ENCODE data around the gene HBZ. TPM values are rescaled to one million over a fixed set of nuclear protein-coding genes. Genes with fewer than 3 reads are reported as not detected.

Gene HBZ
- total and polyA plus RNA-seq, 8 donors, result 0.52 to 8.7 (median 4.2) TPM; not detected in 2

DNA sequence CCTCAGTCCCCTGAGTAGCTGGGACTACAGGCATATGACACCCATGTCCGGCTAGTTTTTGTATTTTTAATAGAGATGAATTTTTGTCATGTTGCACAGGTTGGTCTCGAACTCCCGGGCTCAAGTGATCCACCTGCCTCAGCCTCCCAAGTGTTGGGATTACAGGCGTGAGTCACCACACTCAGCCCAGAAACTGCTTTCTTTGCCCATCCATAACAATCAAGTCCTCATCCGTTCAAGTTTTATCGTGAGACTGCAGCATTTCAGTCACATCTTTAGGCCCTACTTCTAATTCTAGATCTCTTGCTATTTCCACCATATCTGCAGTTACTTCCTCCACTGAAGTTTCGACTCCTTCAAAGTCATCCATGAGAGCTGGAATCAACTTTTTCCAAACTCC is 20.3 kb upstream of the HBZ start:
- intact Hi-C loops (cut with DNase I), result no loop called here
- no peak overlapping the region for H3K27ac ChIP-seq
- H3K9me3 ChIP-seq, result no peaks in the 10 kb centered on the region
- ATAC-seq (no peak), DNase-seq (no peak)
- peaks cover 0 to 3% of the 10 kb centered on the region in 2 donors for H3K36me3 ChIP-seq
- H3K4me3 ChIP-seq, result no peak overlapping the region
- peaks cover 0 to 4% of the 10 kb centered on the region in 2 donors for H3K4me1 ChIP-seq
- TF ChIP-seq, protein P1, sequence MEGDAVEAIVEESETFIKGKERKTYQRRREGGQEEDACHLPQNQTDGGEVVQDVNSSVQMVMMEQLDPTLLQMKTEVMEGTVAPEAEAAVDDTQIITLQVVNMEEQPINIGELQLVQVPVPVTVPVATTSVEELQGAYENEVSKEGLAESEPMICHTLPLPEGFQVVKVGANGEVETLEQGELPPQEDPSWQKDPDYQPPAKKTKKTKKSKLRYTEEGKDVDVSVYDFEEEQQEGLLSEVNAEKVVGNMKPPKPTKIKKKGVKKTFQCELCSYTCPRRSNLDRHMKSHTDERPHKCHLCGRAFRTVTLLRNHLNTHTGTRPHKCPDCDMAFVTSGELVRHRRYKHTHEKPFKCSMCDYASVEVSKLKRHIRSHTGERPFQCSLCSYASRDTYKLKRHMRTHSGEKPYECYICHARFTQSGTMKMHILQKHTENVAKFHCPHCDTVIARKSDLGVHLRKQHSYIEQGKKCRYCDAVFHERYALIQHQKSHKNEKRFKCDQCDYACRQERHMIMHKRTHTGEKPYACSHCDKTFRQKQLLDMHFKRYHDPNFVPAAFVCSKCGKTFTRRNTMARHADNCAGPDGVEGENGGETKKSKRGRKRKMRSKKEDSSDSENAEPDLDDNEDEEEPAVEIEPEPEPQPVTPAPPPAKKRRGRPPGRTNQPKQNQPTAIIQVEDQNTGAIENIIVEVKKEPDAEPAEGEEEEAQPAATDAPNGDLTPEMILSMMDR (IDR thresholded peaks at IDR 0.05), result no peak
- no peaks in the 10 kb centered on the region for H3K27me3 ChIP-seq

DNA sequence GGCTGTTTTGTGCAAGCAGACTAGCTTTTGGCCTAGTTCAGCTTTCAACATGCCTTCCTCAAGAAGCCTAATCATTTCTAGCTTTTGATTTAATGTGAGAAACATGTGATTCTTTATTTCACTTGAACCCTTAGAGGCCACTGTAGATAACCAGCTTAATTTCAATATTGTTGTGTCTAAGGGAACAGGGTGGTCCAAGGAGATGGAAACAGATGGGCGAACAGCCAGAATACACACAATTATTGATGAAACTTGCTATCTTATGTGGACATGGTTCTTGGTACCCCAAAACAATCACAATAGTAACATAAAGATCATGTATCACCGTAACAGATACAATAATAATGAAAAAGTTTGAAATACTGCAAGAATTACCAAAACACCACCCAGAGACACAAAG is 18.7 kb upstream of the HBZ start:
- no peak overlapping the region for H3K4me3 ChIP-seq
- TF ChIP-seq, protein P1 (IDR thresholded peaks at IDR 0.05), result no peak
- H3K27ac ChIP-seq, result no peak overlapping the region
- H3K36me3 ChIP-seq, result no peaks in the 10 kb centered on the region
- peaks cover 0 to 13% of the 10 kb centered on the region in 2 donors for H3K4me1 ChIP-seq
- no peaks in the 10 kb centered on the region for H3K27me3 ChIP-seq
- DNase-seq (no peak), ATAC-seq (no peak)
- intact Hi-C loops (cut with DNase I), result no loop called here
- no peaks in the 10 kb centered on the region for H3K9me3 ChIP-seq

DNA sequence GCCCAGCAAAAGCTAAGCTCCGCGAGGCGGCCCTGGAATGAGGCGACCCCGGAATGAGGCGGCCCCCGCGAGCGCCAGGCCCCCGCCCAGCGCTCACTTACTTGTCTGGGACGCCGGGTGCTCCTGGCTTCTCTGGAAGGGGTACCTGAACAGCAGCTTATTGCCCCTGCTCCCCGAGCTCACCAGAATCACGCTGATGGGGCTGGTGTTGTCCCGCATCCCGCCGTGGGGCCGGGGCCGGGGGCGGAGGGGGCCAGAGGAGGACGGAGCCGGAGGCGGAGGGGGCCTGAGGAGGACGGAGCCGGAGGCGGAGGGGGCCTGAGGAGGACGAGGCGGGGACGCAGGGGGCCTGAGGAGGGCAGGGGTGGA is 14.4 kb upstream of the HBZ start:
- DNase-seq, result peak in 3 of 4 donors; percentile 23 to 84 (median 35)
- ATAC-seq, result peak; percentile 34
- Histone ChIP-seq H3K36me3 (no peaks in the 10 kb centered on the region), H3K27me3 (no peaks in the 10 kb centered on the region), H3K9me3 (no peaks in the 10 kb centered on the region), H3K27ac (peak overlapping the region in 1 of 2 donors; percentile 90), H3K4me1 (peaks cover 0 to 13% of the 10 kb centered on the region in 2 donors), H3K4me3 (peak overlapping the region; percentile 62 to 65)
- intact Hi-C loops (cut with DNase I), result no loop called here
- TF ChIP-seq, protein P1 (IDR thresholded peaks at IDR 0.05), result no peak

DNA sequence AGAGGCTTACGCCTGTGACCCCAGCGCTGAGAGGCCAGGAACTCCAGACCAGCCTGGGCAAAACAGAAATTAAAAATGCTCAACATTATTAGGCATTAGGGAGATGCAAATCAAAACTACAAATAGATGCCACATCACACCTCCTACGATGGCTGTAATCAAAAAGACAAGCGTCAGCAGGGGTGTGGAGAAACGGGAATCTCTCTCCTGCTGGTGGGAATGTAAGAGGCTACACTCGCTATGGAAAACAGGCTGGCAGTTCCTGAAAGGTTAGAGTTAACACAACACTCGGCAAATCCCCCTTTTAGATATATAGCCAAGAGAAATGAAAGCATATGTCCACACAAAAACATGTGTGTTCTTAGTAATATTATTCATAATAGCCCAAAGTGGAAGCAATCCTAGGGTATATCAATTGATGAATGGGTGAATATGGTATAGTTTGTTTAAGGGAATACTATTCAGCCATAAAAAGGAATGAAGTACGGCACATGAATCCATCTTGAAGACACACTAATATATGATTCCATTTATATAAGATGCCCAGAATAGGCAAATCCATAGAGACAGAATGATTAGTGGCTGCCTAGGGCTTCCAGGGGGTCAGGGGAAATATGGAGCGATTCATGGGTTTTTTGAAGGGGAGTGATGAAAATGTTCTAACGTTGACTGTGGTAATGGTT is 12.1 kb upstream of the HBZ start:
- H3K4me1 ChIP-seq, result peaks cover 0 to 13% of the 10 kb centered on the region in 2 donors
- H3K27me3 ChIP-seq, result peaks cover 0 to 5% of the 10 kb centered on the region in 2 donors
- H3K4me3 ChIP-seq, result no peak overlapping the region
- H3K36me3 ChIP-seq, result no peaks in the 10 kb centered on the region
- DNase-seq (no peak), ATAC-seq (no peak)
- TF ChIP-seq, protein P1 (IDR thresholded peaks at IDR 0.05), result no peak
- no peak overlapping the region for H3K27ac ChIP-seq
- no peaks in the 10 kb centered on the region for H3K9me3 ChIP-seq
- intact Hi-C loops (cut with DNase I), result no loop called here

DNA sequence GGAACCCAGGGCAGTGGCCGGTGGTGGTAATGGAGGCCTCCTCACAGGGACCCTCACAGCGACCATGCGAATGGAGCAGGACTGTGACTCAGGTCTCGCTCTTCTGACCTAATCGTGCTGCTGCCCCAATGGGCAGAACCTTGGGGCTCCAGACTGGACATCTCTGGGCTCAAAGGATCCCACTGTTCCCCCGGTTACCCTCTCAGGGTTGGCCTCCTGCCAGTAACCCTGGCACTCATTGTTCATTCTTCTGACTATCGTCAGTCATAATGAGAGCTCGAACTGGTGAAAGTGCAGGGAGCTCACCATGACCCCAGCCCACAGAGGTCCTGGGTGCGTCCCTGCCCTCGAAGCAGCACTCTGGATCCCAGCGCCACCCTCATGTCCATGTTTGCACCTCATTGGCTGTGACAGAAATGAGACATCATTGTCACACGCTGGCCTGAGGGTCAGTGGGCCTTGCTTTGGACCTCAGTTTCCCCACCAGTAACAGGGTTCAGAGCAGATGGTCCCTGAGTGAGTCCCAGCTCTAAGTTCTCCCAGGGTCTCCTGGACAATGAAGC is 10.0 kb upstream of the HBZ start:
- ATAC-seq (no peak), DNase-seq (peak in 1 of 4 donors; percentile 39)
- Histone ChIP-seq H3K9me3 (no peaks in the 10 kb centered on the region), H3K4me1 (peaks cover 0 to 5% of the 10 kb centered on the region in 2 donors), H3K27ac (no peak overlapping the region), H3K27me3 (peaks cover 0 to 5% of the 10 kb centered on the region in 2 donors), H3K36me3 (no peaks in the 10 kb centered on the region), H3K4me3 (no peak overlapping the region)
- TF ChIP-seq, protein P1 (IDR thresholded peaks at IDR 0.05), result no peak
- intact Hi-C loops (cut with DNase I), result no loop called here
